ENCODE data around the gene AOC1. TPM values are rescaled to one million over a fixed set of nuclear protein-coding genes. Genes with fewer than 3 reads are reported as not detected.

AOC1 gene
- total and polyA plus RNA-seq, 9 donors, result 0.26 to 0.95 TPM; not detected in 7

GRCh38 chr7:150898475-150899011 is 46.2 kb downstream of the AOC1 start:
- WGBS, 3 donors, result 11 to 12% (median 12%) methylated on average over 22 of the region's 22 CpGs
- Histone ChIP-seq H3K27me3 (no peaks in the 10 kb centered on the region), H3K4me3 (no peak overlapping the region), H3K36me3 (no peaks in the 10 kb centered on the region), H3K4me1 (ENCODE audit: insufficient read depth) (no peaks in the 10 kb centered on the region), H3K9me3 (no peaks in the 10 kb centered on the region), H3K27ac (no peak overlapping the region)
- intact Hi-C loops (cut with DNase I), result loop anchor here (5.0 kb wide), 3 partner anchors 89 to 214 kb away; no protein-coding TSS in a partner anchor
- TF ChIP-seq CTCF (IDR thresholded peaks at IDR 0.05) (peak; percentile 85 to 91 (median 90)), POLR2A (IDR thresholded peaks at IDR 0.05) (no peak), EP300 (IDR thresholded peaks at IDR 0.05) (no peak)
- peak; percentile 68 to 88 (median 80) for DNase-seq

- H3K9me3 ChIP-seq, result no peaks in the 10 kb centered on the region
- H3K36me3 ChIP-seq, result no peaks in the 10 kb centered on the region
- TF ChIP-seq EP300 (IDR thresholded peaks at IDR 0.05), result no peak
- no peak for TF ChIP-seq POLR2A (IDR thresholded peaks at IDR 0.05)
- TF ChIP-seq CTCF (IDR thresholded peaks at IDR 0.05), result no peak
- H3K4me3 ChIP-seq, result no peak overlapping the region
- H3K27me3 ChIP-seq, result no peaks in the 10 kb centered on the region
- intact Hi-C loops (cut with DNase I), result no loop called here
- DNase-seq, result no peak
- 85 to 88% (median 87%) methylated on average over 8 of the region's 8 CpGs for WGBS, 3 donors
- H3K27ac ChIP-seq, result no peak overlapping the region
- no peaks in the 10 kb centered on the region for H3K4me1 ChIP-seq (ENCODE audit: insufficient read depth)
Observed at GRCh38 chr7:150900675-150901074, 48.4 kb downstream of the AOC1 start.

GRCh38 chr7:150901160-150902035 is 49.1 kb downstream of the AOC1 start:
- 45 to 57% (median 51%) methylated on average over 11 to 15 of the region's 15 CpGs for WGBS, 3 donors
- no peak for DNase-seq

More at GRCh38 chr7:150901160-150902035, 49.1 kb downstream of the AOC1 start:
- H3K4me1 ChIP-seq (ENCODE audit: insufficient read depth), result no peaks in the 10 kb centered on the region
- TF ChIP-seq POLR2A (IDR thresholded peaks at IDR 0.05) (no peak), EP300 (IDR thresholded peaks at IDR 0.05) (no peak), CTCF (IDR thresholded peaks at IDR 0.05) (no peak)
- intact Hi-C loops (cut with DNase I), result no loop called here
- no peak overlapping the region for H3K4me3 ChIP-seq
- H3K27me3 ChIP-seq, result no peaks in the 10 kb centered on the region
- no peaks in the 10 kb centered on the region for H3K9me3 ChIP-seq
- no peaks in the 10 kb centered on the region for H3K36me3 ChIP-seq
- H3K27ac ChIP-seq, result no peak overlapping the region
